ENCODE results near the gene UBA3. TPM values are rescaled to one million over a fixed set of nuclear protein-coding genes. Genes with fewer than 3 reads are reported as not detected.
A peak's percentile ranks its signal among the peaks of the same experiment; 100 is the strongest.

Gene UBA3
- total RNA-seq, 4 donors from 2014 or later = 37.2 to 77.7 (median 48.6) TPM

GRCh38 chr3:69099576-69099975 is 19.4 kb upstream of the UBA3 start:
- H3K36me3 ChIP-seq = peaks cover 30% of the 10 kb centered on the region
- H3K27me3 ChIP-seq = no peaks in the 10 kb centered on the region
- H3K27ac ChIP-seq = no peak overlapping the region
- peaks cover 29% of the 10 kb centered on the region for H3K4me1 ChIP-seq
- H3K4me3 ChIP-seq = no peak overlapping the region
- 77% methylated on average over 4 of the region's 4 CpGs for WGBS
- no peak for DNase-seq (ENCODE audit: low spot score in 2 of 2)
- TF ChIP-seq CTCF (IDR thresholded peaks at IDR 0.05) (no peak), POLR2A (IDR thresholded peaks at IDR 0.05) (no peak), EP300 (IDR thresholded peaks at IDR 0.05) (no peak), POLR2AphosphoS5 (IDR thresholded peaks at IDR 0.05) (no peak)
- H3K9me3 ChIP-seq = no peaks in the 10 kb centered on the region

- 83% methylated on average over 9 of the region's 9 CpGs for WGBS
- peaks cover 10% of the 10 kb centered on the region for H3K36me3 ChIP-seq
- TF ChIP-seq EP300 (IDR thresholded peaks at IDR 0.05) (no peak), POLR2AphosphoS5 (IDR thresholded peaks at IDR 0.05) (no peak), CTCF (IDR thresholded peaks at IDR 0.05) (no peak), POLR2A (IDR thresholded peaks at IDR 0.05) (no peak)
- no peaks in the 10 kb centered on the region for H3K9me3 ChIP-seq
- H3K27ac ChIP-seq = no peak overlapping the region
- no peak for DNase-seq (ENCODE audit: low spot score in 2 of 2)
- peaks cover 49% of the 10 kb centered on the region for H3K4me1 ChIP-seq
- H3K27me3 ChIP-seq = no peaks in the 10 kb centered on the region
- no peak overlapping the region for H3K4me3 ChIP-seq
Measured at GRCh38 chr3:69097407-69098086, 17.4 kb upstream of the UBA3 start.

GRCh38 chr3:69096299-69096698 is 16.1 kb upstream of the UBA3 start:
- Histone ChIP-seq H3K4me1 (peaks cover 62% of the 10 kb centered on the region), H3K36me3 (no peaks in the 10 kb centered on the region), H3K4me3 (no peak overlapping the region), H3K9me3 (no peaks in the 10 kb centered on the region), H3K27me3 (no peaks in the 10 kb centered on the region), H3K27ac (peak overlapping the region; percentile 77)
- no peak for DNase-seq (ENCODE audit: low spot score in 2 of 2)
- TF ChIP-seq POLR2A (IDR thresholded peaks at IDR 0.05) = no peak
- TF ChIP-seq POLR2AphosphoS5 (IDR thresholded peaks at IDR 0.05) = no peak
- no peak for TF ChIP-seq CTCF (IDR thresholded peaks at IDR 0.05)
- TF ChIP-seq EP300 (IDR thresholded peaks at IDR 0.05) = no peak
- WGBS = 77% methylated on average over 5 of the region's 5 CpGs

- H3K9me3 ChIP-seq = no peaks in the 10 kb centered on the region
- 74% methylated on average over 5 of the region's 5 CpGs for WGBS
- H3K27me3 ChIP-seq = no peaks in the 10 kb centered on the region
- H3K36me3 ChIP-seq = no peaks in the 10 kb centered on the region
- TF ChIP-seq CTCF (IDR thresholded peaks at IDR 0.05) (no peak), EP300 (IDR thresholded peaks at IDR 0.05) (no peak), POLR2A (IDR thresholded peaks at IDR 0.05) (no peak), POLR2AphosphoS5 (IDR thresholded peaks at IDR 0.05) (no peak)
- H3K27ac ChIP-seq = peak overlapping the region; percentile 77
- DNase-seq (ENCODE audit: low spot score in 2 of 2) = no peak
- H3K4me1 ChIP-seq = peaks cover 68% of the 10 kb centered on the region
- H3K4me3 ChIP-seq = no peak overlapping the region
Measured at GRCh38 chr3:69095636-69096035, 15.5 kb upstream of the UBA3 start.

- Histone ChIP-seq H3K4me1 (peaks cover 75% of the 10 kb centered on the region), H3K36me3 (no peaks in the 10 kb centered on the region), H3K27ac (peak overlapping the region; percentile 77), H3K27me3 (no peaks in the 10 kb centered on the region), H3K9me3 (no peaks in the 10 kb centered on the region), H3K4me3 (no peak overlapping the region)
- TF ChIP-seq POLR2AphosphoS5 (IDR thresholded peaks at IDR 0.05) = no peak
- no peak for TF ChIP-seq CTCF (IDR thresholded peaks at IDR 0.05)
- no peak for TF ChIP-seq POLR2A (IDR thresholded peaks at IDR 0.05)
- no peak for TF ChIP-seq EP300 (IDR thresholded peaks at IDR 0.05)
- WGBS = 61% methylated on average over 8 of the region's 8 CpGs
- DNase-seq (ENCODE audit: low spot score in 2 of 2) = no peak
Measured at GRCh38 chr3:69094467-69095205, 14.5 kb upstream of the UBA3 start.

Measured in suprapubic skin (tissue), 4 donors.